H1 (cell line): ENCODE results near the gene HOXB3.

Experiments
- BRCA1 ChIP-seq: IDR thresholded peaks from 2 replicates; pipeline ENCODE4 v1.6.1; 2012; ENCODE audit warnings: low read depth, low read length, improper control_type of control experiment
- PHF8 ChIP-seq: fragments of 200-600 bp; sonication (generic); conservative IDR thresholded peaks from 2 replicates; pipeline ENCODE4 v1.7.1; 2012; ENCODE audit warnings: low read depth, mild to moderate bottlenecking, inconsistent platforms, low read length, moderate library complexity
- SIRT6 ChIP-seq: IDR thresholded peaks from one replicate; pipeline ENCODE4 v1.7.1; 2012; ENCODE audit warnings: low read length, inconsistent platforms
- SUZ12 ChIP-seq: fragments of 200-600 bp; sonication (generic); IDR thresholded peaks from 2 replicates; pipeline ENCODE4 v1.6.1; 2012; ENCODE audit warnings: mild to moderate bottlenecking, inconsistent platforms, low read length, moderate library complexity, mixed read lengths
- TF ChIP-seq, protein P1 (sequence below): IDR thresholded peaks from 2 replicates; pipeline ENCODE4 v1.6.1; 2011; ENCODE audit warnings: low read length, improper control_type of control experiment
- TF ChIP-seq, protein P2 (sequence below), 3 experiments: IDR thresholded peaks; 1 replicate in 2 of 3; 2 replicates in 1 of 3; pipeline versions ENCODE4 v1.5.1 to v1.6.1; 2011; ENCODE audit warnings: low read length in 3 of 3, mild to moderate bottlenecking in 3 of 3, inconsistent platforms in 2 of 3, low read depth in 1 of 3, moderate library complexity in 1 of 3; ENCODE audit not compliant: insufficient read depth in 1 of 3; ENCODE audit errors: control extremely low read depth in 1 of 3

DNA sequence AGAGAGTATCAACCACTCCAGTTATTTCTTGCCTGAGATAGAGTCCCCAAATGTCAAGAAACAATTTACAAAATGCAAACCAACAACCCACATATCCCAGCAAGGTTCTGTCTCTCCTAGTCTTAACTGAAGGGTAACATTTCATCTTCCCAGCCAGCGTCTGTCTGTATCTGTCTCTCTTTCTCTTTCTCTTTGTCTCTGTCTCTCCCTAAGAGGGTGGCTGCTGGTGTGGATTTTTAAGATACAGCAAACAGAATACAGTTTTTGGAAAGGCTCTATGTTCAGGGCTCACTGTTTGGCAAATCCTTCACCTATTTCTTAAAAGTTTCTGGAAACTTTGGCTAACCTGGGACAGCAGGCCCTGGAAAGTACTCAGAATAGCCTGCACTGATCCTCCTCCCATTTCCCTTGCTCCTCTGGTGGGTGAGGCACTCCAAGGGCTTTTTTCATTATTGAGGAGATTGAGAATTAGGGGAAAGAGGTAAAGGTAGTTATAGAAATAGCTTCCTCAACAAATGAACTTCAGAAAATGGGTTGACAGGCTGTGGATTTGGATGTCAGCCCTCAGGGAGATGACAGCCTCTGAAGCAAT, 18.1 kb downstream of the HOXB3 start:
- TF ChIP-seq, protein P1, sequence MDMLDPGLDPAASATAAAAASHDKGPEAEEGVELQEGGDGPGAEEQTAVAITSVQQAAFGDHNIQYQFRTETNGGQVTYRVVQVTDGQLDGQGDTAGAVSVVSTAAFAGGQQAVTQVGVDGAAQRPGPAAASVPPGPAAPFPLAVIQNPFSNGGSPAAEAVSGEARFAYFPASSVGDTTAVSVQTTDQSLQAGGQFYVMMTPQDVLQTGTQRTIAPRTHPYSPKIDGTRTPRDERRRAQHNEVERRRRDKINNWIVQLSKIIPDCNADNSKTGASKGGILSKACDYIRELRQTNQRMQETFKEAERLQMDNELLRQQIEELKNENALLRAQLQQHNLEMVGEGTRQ = no peak
- TF ChIP-seq SIRT6 = no peak
- TF ChIP-seq SUZ12 = no peak
- TF ChIP-seq, protein P2, sequence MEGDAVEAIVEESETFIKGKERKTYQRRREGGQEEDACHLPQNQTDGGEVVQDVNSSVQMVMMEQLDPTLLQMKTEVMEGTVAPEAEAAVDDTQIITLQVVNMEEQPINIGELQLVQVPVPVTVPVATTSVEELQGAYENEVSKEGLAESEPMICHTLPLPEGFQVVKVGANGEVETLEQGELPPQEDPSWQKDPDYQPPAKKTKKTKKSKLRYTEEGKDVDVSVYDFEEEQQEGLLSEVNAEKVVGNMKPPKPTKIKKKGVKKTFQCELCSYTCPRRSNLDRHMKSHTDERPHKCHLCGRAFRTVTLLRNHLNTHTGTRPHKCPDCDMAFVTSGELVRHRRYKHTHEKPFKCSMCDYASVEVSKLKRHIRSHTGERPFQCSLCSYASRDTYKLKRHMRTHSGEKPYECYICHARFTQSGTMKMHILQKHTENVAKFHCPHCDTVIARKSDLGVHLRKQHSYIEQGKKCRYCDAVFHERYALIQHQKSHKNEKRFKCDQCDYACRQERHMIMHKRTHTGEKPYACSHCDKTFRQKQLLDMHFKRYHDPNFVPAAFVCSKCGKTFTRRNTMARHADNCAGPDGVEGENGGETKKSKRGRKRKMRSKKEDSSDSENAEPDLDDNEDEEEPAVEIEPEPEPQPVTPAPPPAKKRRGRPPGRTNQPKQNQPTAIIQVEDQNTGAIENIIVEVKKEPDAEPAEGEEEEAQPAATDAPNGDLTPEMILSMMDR (IDR thresholded peaks at IDR 0.05; ENCODE audit: control extremely low read depth in 1 of 3, insufficient read depth in 1 of 3, low read depth in 1 of 3, low read length in 3 of 3) = no peak
- TF ChIP-seq BRCA1 = no peak
- no peak for TF ChIP-seq PHF8
